Mesendoderm (in vitro differentiated cells): ENCODE results near the gene RND2.
"Not testable (repeated sequence)": the region's sequence is repeated elsewhere in the genome, so short reads cannot be mapped to it uniquely, and the experiment has no call there.

Experiments used
- DNase-seq: peaks from one replicate; pipeline ENCODE4 v3.0.0; 2013
- H2AK5ac ChIP-seq: 2 replicates; pipeline ENCODE4 v1.6.1; 2013; ENCODE audit warnings: low read length, inconsistent platforms
- H2BK120ac ChIP-seq: 2 replicates; pipeline ENCODE4 v1.6.1; 2013; ENCODE audit warnings: low read depth, mild to moderate bottlenecking, low read length, moderate library complexity, mixed read lengths
- H2BK15ac ChIP-seq: replicated peaks from 2 replicates; pipeline ENCODE4 v1.6.1; 2013; ENCODE audit warnings: low read depth, mild to moderate bottlenecking, moderate library complexity
- H2BK5ac ChIP-seq: 2 replicates; pipeline ENCODE4 v1.6.1; 2013; ENCODE audit warnings: low read length, inconsistent platforms
- H3K18ac ChIP-seq: 2 replicates; pipeline ENCODE4 v1.6.1; 2013; ENCODE audit warnings: mild to moderate bottlenecking, low read length, mixed read lengths
- H3K23ac ChIP-seq: one replicate; pipeline ENCODE4 v1.6.1; 2013; ENCODE audit warnings: low read length
- H3K27ac ChIP-seq: 2 replicates; pipeline ENCODE4 v1.5.1; 2013; ENCODE audit warnings: low read depth, mild to moderate bottlenecking, inconsistent platforms, low read length, moderate library complexity
- H3K27me3 ChIP-seq: 2 replicates; pipeline ENCODE4 v1.6.1; 2013; ENCODE audit warnings: low read length, control low read depth, mild to moderate bottlenecking, inconsistent platforms; ENCODE audit not compliant: insufficient read depth, poor library complexity
- H3K36me3 ChIP-seq: 2 replicates; pipeline ENCODE4 v1.6.1; 2013; ENCODE audit warnings: low read length, inconsistent platforms; ENCODE audit not compliant: control insufficient read depth, insufficient read depth
- H3K4ac ChIP-seq: one replicate; pipeline ENCODE4 v1.6.1; 2013; ENCODE audit warnings: low read depth, mild to moderate bottlenecking, low read length, moderate library complexity
- H3K4me1 ChIP-seq: 2 replicates; pipeline ENCODE4 v1.6.1; 2013; ENCODE audit warnings: low read depth, low read length, inconsistent platforms; ENCODE audit not compliant: control insufficient read depth
- H3K4me2 ChIP-seq: 2 replicates; pipeline ENCODE4 v1.6.1; 2013; ENCODE audit warnings: low read length
- H3K4me3 ChIP-seq: 2 replicates; pipeline ENCODE4 v1.5.1; 2013; ENCODE audit warnings: mild to moderate bottlenecking, low read length
- H3K56ac ChIP-seq: one replicate; pipeline ENCODE4 v1.6.1; 2013; ENCODE audit warnings: low read length
- H3K79me1 ChIP-seq: 2 replicates; pipeline ENCODE4 v1.6.1; 2013; ENCODE audit warnings: low read length, inconsistent platforms
- H3K79me2 ChIP-seq: 2 replicates; pipeline ENCODE4 v1.6.1; 2013; ENCODE audit warnings: mild to moderate bottlenecking, low read length; ENCODE audit not compliant: control insufficient read depth, insufficient read depth
- H3K9ac ChIP-seq: 2 replicates; pipeline ENCODE4 v1.6.1; 2013; ENCODE audit warnings: low read length, inconsistent platforms
- H4K5ac ChIP-seq: one replicate; pipeline ENCODE4 v1.6.1; 2013; ENCODE audit warnings: low read length
- H4K8ac ChIP-seq: one replicate; pipeline ENCODE4 v1.6.1; 2013; ENCODE audit warnings: low read depth, mild to moderate bottlenecking, control low read depth, low read length, moderate library complexity
- WGBS: extraction: QIAGEN DNeasy Blood & Tissue Kit; methylation state at CpG from one replicate; pipeline ENCODE4 v1.1.7; 2013; ENCODE audit warnings: low lambda C conversion rate, missing lambda C conversion rate; ENCODE audit not compliant: insufficient coverage; ENCODE audit errors: extremely low coverage; 5-methylcytosine and 5-hydroxymethylcytosine counted together

RND2 gene

DNA sequence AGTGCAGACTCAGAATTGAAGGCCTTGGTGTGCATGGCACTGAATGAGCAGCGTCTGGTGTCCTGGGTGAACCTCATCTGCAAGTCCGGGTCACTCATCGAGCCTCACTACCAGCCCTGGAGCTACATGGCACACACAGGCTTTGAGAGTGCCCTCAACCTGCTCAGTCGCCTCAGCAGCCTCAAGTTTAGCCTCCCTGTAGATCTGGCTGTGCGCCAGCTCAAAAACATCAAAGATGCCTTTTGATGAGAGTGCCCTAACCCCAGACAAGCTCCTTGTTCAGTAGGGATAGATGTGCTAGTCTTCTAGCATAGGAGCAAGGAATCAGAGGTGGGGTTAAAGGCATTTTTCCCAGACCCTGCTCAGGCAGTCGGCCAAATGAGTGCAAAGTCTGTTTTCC is 33.6 kb upstream of the RND2 start:
- Histone ChIP-seq H3K79me2 (no peaks in the 10 kb centered on the region), H3K4me2 (no peak overlapping the region), H3K79me1 (no peaks in the 10 kb centered on the region), H3K9ac (no peak overlapping the region), H3K18ac (no peak overlapping the region), H4K8ac (no peak overlapping the region), H4K5ac (no peak overlapping the region), H3K4ac (no peak overlapping the region), H3K36me3 (peaks cover 15% of the 10 kb centered on the region), H3K27ac (no peak overlapping the region), H2BK5ac (no peak overlapping the region), H3K4me3 (no peak overlapping the region), H3K27me3 (no peaks in the 10 kb centered on the region), H2BK120ac (no peak overlapping the region), H2AK5ac (no peak overlapping the region), H3K56ac (no peak overlapping the region), H3K23ac (no peak overlapping the region), H3K4me1 (no peaks in the 10 kb centered on the region), H2BK15ac (no peak overlapping the region)
- no peak for DNase-seq
- WGBS = no CpG with 5 or more reads among the region's 6 CpGs

DNA sequence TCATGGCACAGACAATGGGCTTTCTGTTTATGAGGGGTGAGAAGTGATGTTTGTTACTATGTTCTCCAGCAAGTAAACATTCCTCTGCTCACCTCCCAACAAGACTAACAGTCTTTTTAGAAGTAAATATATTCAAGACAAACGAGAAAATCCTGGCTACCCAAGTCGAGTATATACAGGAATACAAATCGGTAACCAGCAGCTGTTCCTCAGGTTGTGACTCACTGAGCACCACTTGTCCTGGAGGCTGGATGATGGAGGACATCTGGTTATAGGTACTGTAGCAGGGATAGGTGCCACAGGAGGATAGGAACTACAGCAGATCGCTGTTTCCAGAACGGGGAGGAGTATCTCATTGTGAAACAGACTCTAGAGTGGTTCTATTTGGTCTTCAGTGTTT is 32.2 kb upstream of the RND2 start:
- Histone ChIP-seq H4K5ac (no peak overlapping the region), H3K79me2 (no peaks in the 10 kb centered on the region), H2BK15ac (no peak overlapping the region), H3K4me1 (no peaks in the 10 kb centered on the region), H2BK5ac (no peak overlapping the region), H3K4me3 (no peak overlapping the region), H3K56ac (no peak overlapping the region), H3K9ac (no peak overlapping the region), H3K4ac (no peak overlapping the region), H3K27me3 (no peaks in the 10 kb centered on the region), H2BK120ac (no peak overlapping the region), H4K8ac (no peak overlapping the region), H3K18ac (no peak overlapping the region), H3K79me1 (no peaks in the 10 kb centered on the region), H3K36me3 (peaks cover 13% of the 10 kb centered on the region), H3K27ac (no peak overlapping the region), H3K4me2 (no peak overlapping the region), H2AK5ac (no peak overlapping the region), H3K23ac (no peak overlapping the region)
- WGBS = no CpG with 5 or more reads among the region's 5 CpGs
- no peak for DNase-seq

DNA sequence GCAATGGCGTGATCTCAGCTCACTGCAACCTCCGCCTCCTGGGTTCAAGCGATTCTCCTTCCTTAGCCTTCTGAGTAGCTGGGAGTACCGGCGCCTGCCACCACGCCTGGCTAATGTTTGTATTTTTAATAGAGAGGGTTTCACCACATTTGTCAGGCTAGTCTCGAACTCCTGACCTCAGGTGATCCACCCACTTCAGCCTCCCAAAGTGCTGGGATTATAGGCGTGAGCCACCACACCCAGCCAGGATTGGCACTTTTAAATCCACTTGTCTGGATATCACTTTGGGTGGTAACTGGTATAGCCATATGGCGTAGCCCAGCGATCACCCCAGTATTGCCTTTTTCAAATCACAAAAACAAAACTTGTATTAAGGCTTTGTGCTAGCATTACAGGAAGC is 31.1 kb upstream of the RND2 start:
- H3K36me3 ChIP-seq = peaks cover 13% of the 10 kb centered on the region
- no CpG with 5 or more reads among the region's 10 CpGs for WGBS
- H3K9ac ChIP-seq, H2AK5ac ChIP-seq, H3K79me1 ChIP-seq, H3K4ac ChIP-seq, H2BK15ac ChIP-seq, H4K8ac ChIP-seq, H3K79me2 ChIP-seq, H2BK5ac ChIP-seq, H3K27ac ChIP-seq, DNase-seq, H3K18ac ChIP-seq, H3K23ac ChIP-seq, H3K27me3 ChIP-seq, H3K4me2 ChIP-seq, H4K5ac ChIP-seq, H3K4me3 ChIP-seq, H3K56ac ChIP-seq, H3K4me1 ChIP-seq, H2BK120ac ChIP-seq: not testable (repeated sequence)

DNA sequence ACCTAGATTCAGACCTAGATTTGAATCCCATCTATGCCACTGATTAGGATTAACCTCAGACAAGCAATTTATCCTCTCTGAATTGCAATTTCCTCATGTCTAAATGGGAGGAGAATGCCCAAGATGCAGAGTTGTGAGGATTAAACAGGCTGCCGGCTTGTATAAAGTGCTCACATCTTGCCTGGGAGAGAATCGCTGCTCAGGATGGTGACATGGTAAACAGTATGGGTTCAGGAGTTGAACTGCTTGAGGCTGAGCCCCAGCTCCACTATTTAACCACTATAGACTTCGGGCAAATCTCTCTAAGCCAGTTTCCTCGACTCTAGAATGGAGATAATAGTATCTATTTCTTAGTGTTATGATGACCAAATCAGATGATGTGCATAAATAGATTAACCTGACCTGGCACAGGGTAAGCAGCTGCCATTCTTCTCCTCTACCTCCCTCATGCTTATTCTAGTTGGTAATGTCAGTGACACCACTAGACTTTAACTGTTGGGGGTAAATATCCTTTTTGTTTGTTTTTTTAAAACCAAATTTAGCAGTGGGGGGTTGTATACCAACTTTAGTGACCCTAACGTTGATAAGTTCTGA is 27.5 kb upstream of the RND2 start:
- Histone ChIP-seq H3K4me2 (peak overlapping the region; percentile 26), H2BK15ac (no peak overlapping the region), H3K4ac (no peak overlapping the region), H3K18ac (no peak overlapping the region), H3K79me1 (peaks cover 2% of the 10 kb centered on the region), H3K27me3 (no peaks in the 10 kb centered on the region), H2BK5ac (no peak overlapping the region), H2AK5ac (no peak overlapping the region), H3K79me2 (peaks cover 19% of the 10 kb centered on the region), H3K4me1 (no peaks in the 10 kb centered on the region), H2BK120ac (no peak overlapping the region), H3K56ac (peak overlapping the region; percentile 63), H3K36me3 (peaks cover 10% of the 10 kb centered on the region), H4K5ac (no peak overlapping the region), H3K9ac (peak overlapping the region; percentile 23), H3K27ac (no peak overlapping the region), H4K8ac (no peak overlapping the region), H3K4me3 (no peak overlapping the region), H3K23ac (no peak overlapping the region)
- WGBS = no CpG with 5 or more reads among the region's 5 CpGs
- no peak for DNase-seq

DNA sequence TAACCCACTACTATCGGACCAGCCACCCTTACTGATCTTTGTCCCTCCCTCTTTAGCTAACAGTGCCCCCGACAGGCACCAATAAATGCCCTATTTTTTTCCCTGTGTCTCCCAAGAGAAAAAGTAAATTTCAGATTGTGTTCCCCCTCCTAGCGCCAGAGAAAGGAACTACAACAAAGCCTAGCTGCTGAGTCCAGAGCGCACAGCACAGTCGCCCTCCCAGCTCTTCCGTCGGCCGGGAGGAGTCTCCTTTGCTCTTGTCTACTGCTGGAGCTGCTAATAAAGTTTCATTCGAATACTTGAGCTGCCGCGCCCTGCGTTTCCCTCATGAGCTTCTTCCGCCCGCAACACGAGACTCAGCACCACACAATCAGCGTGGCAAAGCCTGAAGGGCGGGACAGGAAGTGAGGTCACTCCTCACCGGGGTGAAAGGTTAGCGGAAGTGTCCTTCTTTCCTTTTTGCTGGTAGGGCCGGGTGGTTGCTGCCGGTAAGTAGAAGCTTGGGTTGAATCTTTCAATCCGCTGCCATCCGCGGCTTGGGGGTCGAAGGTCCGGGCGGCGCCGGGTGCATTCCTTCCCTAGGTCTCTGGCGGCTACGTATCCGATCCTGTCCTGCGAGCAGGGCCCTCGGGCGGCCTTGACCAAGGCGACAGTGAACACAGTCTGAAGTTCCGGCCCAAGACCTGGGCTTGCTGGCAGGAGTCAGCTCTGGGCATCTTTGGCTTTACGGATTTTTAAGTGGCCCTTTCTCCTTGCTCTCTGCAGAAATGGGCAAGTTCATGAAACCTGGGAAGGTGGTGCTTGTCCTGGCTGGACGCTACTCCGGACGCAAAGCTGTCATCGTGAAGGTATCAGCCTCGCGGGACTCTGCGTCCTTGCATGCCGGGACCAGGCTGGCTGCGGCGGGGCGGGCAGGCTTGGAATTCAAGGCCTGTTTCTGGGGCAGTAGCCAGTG is 26.8 kb upstream of the RND2 start, which contains the start of gene RPL27:
RPL27 (plus strand) TSS at position 436 of the 955 bp plus-strand sequence; CDS start at position 768, 332 bp downstream.
- Histone ChIP-seq H3K4me3 (peak within 1 kb of the TSS; percentile 88), H3K4me2 (peak within 1 kb of the TSS; percentile 39), H4K5ac (no peak within 1 kb of the TSS), H4K8ac (peak within 1 kb of the TSS; percentile 83), H3K23ac (no peak within 1 kb of the TSS), H3K79me2 (peaks cover 19% of the 10 kb centered on the region), H3K4me1 (no peaks in the 10 kb centered on the region), H2BK5ac (no peak within 1 kb of the TSS), H3K36me3 (peaks cover 6% of the 10 kb centered on the region), H2BK15ac (no peak within 1 kb of the TSS), H2BK120ac (no peak within 1 kb of the TSS), H3K4ac (peak within 1 kb of the TSS; percentile 92), H3K9ac (peak within 1 kb of the TSS; percentile 94), H2AK5ac (no peak within 1 kb of the TSS), H3K79me1 (peaks cover 2% of the 10 kb centered on the region), H3K27me3 (no peaks in the 10 kb centered on the region), H3K56ac (peak within 1 kb of the TSS; percentile 93), H3K18ac (peak within 1 kb of the TSS; percentile 80), H3K27ac (peak within 1 kb of the TSS; percentile 67)
- whole genome bisulfite sequencing = no CpG with 5 or more reads among the region's 49 CpGs
- peak; percentile 100 for DNase-seq
